Bronchial epithelial cell (primary cell): Measurements from ENCODE around the gene BCL2L15. TPM values are rescaled to one million over a fixed set of nuclear protein-coding genes. Genes with fewer than 3 reads are reported as not detected.
A peak's percentile ranks its signal among the peaks of the same experiment; 100 is the strongest.

Experiments
- DNase-seq: peaks from one replicate; pipeline ENCODE4 v3.0.0-alpha.2; 2010; ENCODE audit warnings: low read depth
- FAIRE-seq: peaks from 2 replicates; lab custom pipeline; 2011; peaks lifted over from hg19 to GRCh38; lab: Jason Lieb, UNC
- H3K27me3 ChIP-seq: 2 replicates; pipeline ENCODE4 v1.5.1; 2011; ENCODE audit warnings: low read length; ENCODE audit not compliant: control insufficient read depth, insufficient read depth
- H3K36me3 ChIP-seq: 2 replicates; pipeline ENCODE4 v1.5.1; 2011; ENCODE audit warnings: low read length; ENCODE audit not compliant: control insufficient read depth, insufficient read depth
- H3K4me3 ChIP-seq: 2 replicates; pipeline ENCODE4 v1.5.1; 2011; ENCODE audit warnings: mild to moderate bottlenecking, low read depth, low read length, control low read depth
- CTCF ChIP-seq: IDR thresholded peaks from 2 replicates; pipeline ENCODE4 v1.5.1; 2011; ENCODE audit warnings: mild to moderate bottlenecking, moderate library complexity, low read length, control low read depth, inconsistent platforms; ENCODE audit not compliant: insufficient read depth, severe bottlenecking
- total RNA-seq: library from RNA; depleted of rRNA; stranded (reverse); fragments of >200 nt; gene quantifications from 2 replicates; pipeline ENCODE4 v1.2.1, GENCODE V29; 2014

Gene BCL2L15
- total RNA-seq, 1 donor from 2014 or later: under 0.01 TPM

- no peak for TF ChIP-seq CTCF
- Histone ChIP-seq H3K4me3 (no peak overlapping the region), H3K36me3 (no peaks in the 10 kb centered on the region), H3K27me3 (no peaks in the 10 kb centered on the region)
- FAIRE-seq: no peak
- no peak for DNase-seq
These were observed 11.7 kb downstream of the BCL2L15 start for GRCh38 chr1:113875714-113876113.

GRCh38 chr1:113874012-113874879, 13.1 kb downstream of the BCL2L15 start:
- no peaks in the 10 kb centered on the region for H3K36me3 ChIP-seq
- FAIRE-seq (peak; percentile 68), DNase-seq (peak; percentile 88)
- no peak overlapping the region for H3K4me3 ChIP-seq
- no peaks in the 10 kb centered on the region for H3K27me3 ChIP-seq
- peak; percentile 25 for TF ChIP-seq CTCF

GRCh38 chr1:113872219-113872935, 15.0 kb downstream of the BCL2L15 start:
- no peak overlapping the region for H3K4me3 ChIP-seq
- DNase-seq (no peak), FAIRE-seq (no peak)
- TF ChIP-seq CTCF: no peak
- no peaks in the 10 kb centered on the region for H3K27me3 ChIP-seq
- H3K36me3 ChIP-seq: no peaks in the 10 kb centered on the region

- no peak within 1 kb of the TSS for H3K4me3 ChIP-seq
- H3K36me3 ChIP-seq: no peaks in the 10 kb centered on the region
- DNase-seq: peak; percentile 75
- no peak for TF ChIP-seq CTCF
- no peaks in the 10 kb centered on the region for H3K27me3 ChIP-seq
- FAIRE-seq: no peak
These were observed 15.7 kb downstream of the BCL2L15 start, which contains the start of gene PTPN22 for GRCh38 chr1:113871597-113872113. Gene PTPN22 (minus strand): TSS chr1:113871712.

DNA sequence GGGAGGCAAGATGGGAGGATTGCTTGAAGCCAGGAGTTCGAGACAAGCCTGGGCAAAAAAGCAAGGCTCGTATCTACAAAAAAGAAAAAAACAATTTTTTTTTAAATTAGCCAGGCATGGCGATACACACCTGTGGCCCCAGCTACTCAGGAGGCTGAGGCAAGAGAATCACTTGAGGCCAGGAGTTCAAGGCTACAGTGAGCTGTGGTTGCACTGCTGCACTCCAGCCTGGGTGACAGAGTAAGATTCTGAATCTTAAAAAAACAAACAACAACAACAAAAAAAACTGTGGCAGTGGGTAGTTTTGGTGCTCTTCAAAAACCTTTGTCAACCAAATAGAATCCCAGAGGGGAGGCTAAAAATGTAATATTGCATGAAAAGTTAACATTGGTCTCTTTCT, 16.6 kb downstream of the BCL2L15 start:
- Histone ChIP-seq H3K4me3 (no peak overlapping the region), H3K27me3 (no peaks in the 10 kb centered on the region), H3K36me3 (no peaks in the 10 kb centered on the region)
- TF ChIP-seq CTCF: no peak
- DNase-seq (no peak), FAIRE-seq (no peak)
